NCI-H1092 (cell line): ENCODE results near the gene DGKH.
"Not testable (repeated sequence)": the region's sequence is repeated elsewhere in the genome, so short reads cannot be mapped to it uniquely, and the experiment has no call there.

ENCODE experiments used
- DNase-seq: peaks from one replicate; lab custom pipeline; 2025; lab: John Stamatoyannopoulos, UW

Gene DGKH

DNA sequence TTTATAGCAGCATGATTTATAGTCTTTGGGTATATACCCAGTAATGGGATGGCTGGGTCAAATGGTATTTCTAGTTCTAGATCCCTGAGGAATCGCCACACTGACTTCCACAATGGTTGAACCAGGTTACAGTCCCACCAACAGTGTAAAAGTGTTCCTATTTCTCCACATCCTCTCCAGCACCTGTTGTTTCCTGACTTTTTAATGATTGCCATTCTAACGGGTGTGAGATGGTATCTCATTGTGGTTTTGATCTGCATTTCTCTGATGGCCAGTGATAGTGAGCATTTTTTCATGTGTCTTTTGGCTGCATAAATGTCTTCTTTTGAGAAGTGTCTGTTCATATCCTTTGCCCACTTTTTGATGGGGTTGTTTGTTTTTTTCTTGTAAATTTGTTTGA is 114.9 kb downstream of the DGKH start:
- DNase-seq = not testable (repeated sequence)

DNA sequence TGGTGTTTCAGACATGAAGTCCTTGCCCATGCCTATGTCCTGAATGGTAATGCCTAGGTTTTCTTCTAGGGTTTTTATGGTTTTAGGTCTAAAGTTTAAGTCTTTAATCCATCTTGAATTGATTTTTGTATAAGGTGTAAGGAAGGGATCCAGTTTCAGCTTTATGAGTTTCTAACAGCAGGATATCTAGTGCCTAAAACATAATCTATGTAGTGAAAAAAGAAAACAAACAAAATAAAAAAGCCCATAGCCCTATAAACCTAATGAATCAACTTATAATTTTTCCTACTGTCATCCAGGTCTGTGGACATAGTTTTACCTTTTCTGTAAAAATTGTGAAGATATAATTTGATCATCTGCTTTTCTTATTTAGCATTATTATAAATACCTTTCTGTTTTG is 115.5 kb downstream of the DGKH start:
- not testable (repeated sequence) for DNase-seq

DNA sequence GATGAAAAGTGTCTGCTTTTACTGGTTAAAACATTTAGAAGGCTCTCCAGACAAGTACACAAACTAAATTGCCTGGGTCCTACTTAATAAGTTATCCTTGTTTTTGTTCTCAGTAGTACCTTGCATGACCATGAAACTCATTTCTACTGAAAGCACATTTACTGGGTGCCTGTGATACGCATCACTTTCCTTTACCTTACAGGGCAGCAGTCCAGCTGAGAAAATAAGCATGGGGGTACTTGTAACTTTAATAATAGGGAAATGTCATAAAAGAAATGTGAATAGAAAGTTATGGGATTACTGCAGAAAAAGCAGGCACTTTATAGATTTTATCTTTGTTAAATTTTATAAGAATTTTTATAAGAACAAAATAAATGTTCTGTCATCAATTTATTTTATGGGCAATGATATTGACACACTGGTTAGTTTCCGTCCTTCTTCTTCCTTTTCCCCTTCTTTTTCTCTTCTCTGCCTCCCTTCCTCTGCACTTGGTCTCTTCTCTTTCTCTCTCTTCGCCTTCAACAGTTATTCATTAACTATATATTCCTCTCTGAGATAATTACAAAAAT is 116.2 kb downstream of the DGKH start:
- no peak for DNase-seq

DNA sequence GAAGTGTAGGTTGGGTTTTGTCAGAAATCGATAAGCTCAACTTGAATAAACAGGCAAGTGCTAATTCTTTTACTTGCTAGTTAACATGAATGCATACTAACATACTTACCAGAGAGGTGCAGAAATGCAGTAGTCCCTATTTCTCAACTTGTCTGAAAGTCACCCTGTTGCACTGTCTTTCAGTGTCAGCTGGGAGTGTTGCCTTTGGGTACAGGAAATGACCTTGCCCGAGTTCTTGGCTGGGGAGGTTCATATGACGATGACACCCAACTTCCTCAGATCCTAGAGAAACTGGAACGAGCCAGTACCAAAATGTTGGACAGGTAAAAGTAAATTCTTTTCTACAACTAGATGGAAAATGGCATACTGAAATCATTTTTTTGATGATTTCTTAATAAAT is 120.0 kb downstream of the DGKH start:
- DNase-seq = no peak

DNA sequence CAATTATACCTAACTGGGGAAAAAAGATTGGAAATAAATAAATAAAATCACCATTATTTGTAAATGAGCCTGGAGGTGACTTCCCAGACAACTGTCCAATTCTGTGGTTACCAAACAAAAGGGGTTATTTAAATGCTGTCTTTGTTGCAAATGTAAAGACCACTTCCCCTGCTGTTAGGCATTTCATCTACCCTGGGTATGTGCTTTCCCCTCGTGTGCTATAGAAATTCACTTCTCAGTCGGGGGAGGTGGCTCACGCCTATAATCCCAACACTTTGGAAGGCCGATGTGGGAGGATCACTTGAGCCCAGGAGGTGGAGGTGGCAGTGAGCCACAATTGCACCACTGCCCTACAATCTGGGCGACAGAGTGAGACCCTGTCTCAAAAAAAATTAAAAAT is 121.6 kb downstream of the DGKH start:
- DNase-seq = no peak

DNA sequence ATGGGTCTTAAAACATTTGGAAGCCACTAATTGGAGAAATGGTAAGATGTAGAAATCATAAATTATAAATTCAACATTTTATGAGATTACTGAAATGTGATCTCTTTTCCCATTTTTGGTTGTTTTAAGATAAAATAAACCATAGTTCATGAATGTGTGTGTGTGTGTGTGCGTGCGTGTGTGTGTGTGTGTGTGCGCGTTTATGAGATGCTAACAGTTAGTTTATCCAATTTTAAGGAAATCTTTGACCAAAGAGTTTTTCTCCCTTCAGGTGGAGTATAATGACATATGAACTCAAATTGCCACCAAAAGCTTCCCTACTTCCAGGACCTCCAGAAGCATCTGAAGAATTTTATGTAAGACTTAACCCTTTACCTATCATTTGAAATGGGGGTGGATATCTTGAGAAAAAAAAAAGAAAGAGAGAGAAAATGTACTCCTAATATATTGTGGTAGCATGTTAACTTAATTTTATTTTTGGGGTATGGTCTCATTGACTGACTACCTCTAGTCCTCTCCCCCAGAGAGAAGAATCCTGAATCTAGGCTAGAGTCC is 125.4 kb downstream of the DGKH start:
- DNase-seq = no peak

DNA sequence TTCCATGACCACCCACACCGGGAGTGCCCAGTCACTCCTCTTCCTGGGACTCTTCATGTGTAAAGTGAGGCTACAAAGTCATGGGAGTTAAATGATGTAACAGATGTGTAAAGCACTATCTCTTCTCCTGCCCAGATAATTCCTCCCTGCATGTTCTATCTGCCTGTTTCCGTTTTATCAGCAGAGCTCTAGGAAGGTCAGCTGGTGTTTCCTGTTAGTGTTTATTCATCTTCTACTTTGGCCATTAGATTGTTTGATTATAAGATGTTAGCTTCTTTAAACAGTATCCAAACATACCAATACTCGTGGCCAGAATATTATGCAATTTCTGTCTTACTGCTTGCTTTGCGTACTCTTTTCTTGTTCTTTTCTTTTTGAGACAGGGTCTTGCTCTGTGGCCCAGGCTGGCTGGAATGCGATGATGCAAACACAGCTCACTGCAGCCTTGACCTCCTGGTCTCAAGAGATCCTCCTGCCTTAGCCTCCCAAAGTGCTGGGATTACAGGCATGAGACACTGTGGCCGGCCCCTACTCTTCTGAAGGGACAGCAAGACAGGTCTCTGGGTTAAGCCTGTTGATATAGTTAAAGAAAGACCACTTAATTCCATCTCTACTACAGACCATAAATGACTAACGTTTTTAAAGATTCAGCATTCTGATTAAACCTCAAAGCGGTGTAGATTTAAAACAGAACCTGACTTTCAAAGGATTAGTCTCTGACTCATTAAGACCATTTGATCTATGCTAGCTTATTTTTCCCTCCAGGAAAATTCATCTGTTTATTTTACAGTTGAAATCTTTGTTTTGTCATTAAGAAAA is 126.1 kb downstream of the DGKH start:
- no peak for DNase-seq

DNA sequence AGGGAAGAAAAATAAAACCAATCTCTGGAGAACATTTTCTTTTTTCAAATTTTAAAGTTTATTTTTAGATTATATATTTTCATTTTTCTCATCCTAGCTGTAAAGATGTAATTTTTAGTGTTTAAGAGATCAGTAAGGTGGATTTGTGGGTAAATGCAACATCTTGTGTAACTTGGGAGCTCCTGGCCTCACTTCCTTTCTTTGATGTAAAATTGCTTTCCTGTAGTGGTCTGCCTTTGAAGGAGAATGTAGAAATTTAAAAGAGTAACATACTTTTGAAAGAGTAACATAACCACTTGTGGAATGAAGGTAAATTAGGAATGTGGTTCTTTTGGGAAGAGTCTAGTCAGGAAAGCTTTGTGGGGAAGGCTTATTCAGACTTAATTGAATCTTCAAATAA is 127.8 kb downstream of the DGKH start:
- DNase-seq = no peak

DNA sequence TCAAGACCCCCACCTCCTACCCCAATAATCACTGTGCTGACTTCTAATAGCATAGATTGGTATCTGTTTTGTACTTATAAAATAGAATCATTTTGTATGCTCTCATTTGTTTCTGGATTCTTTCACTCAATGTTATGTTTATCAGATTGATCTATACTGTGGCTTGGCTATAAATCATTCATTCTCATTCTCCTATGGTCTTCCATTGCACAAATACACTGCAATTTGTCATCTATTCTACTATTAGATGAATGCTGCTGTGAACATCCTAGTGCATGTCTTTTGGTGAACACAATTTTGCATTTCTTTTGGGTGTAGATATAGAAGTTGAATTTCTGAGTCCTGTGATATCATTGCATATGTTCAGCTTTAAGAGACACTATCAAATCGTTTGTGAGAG is 128.7 kb downstream of the DGKH start:
- no peak for DNase-seq

DNA sequence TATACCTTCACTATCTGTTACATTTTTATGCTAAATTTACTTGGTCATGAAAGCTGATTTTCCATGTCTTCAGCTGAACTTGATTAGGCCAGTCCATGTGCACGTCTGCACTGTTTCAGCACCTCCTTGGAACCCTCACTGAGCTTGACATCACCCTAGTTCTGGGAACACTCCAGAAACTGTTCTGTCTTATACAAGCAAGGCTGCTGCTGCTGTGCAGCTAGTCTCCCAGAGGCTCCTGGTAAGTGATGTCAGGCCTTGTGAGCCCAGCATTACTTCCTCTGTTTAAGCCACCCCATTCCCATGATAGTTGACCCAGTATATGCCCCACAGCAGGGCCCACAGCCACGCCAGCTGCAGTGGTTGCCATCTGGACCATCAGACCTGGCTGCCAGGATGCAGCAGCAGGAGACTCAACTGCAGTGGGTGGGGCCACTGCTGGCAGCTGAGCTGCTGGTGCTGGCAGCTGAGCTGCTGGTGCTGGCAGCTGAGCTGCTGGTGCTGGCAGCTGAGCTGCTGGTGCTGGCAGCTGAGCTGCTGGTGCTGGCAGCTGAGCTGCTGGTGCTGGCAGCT is 133.0 kb downstream of the DGKH start:
- DNase-seq = no peak

DNA sequence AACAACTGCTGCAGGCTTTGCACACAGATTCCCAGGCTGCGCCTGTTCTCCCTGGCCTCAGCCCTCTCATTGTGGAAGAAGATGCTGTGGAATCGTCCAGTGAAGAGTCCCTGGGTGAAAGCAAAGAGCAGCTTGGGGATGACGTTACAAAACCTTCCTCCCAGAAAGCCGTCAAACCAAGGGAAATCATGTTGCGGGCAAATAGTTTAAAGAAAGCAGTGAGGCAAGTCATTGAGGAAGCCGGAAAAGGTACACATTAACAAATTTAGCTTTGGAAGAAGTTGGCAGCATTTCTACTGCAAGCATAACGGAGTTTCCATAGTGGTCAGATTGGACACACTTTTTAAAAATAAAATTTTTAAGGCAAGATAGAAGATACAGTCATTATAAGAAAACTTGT is 140.6 kb downstream of the DGKH start:
- DNase-seq = no peak

DNA sequence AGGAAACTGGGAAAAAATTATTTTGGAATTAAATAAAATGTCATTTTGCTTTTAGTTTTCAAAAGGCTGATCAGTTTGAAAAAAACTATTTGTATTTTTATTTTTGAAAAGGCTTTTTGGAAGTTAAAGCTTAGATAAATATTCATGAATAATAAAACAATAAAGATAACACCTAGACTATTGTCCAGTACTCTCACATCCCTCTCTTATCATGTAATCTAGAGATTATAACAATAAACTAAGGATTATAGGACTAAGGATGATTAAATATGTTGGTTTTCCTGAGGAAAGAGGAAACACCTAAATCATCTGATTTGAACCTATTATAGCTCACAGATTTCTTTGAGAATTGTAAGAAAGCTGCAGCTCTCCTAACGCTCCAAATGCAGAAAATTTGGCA is 142.1 kb downstream of the DGKH start:
- DNase-seq = no peak

DNA sequence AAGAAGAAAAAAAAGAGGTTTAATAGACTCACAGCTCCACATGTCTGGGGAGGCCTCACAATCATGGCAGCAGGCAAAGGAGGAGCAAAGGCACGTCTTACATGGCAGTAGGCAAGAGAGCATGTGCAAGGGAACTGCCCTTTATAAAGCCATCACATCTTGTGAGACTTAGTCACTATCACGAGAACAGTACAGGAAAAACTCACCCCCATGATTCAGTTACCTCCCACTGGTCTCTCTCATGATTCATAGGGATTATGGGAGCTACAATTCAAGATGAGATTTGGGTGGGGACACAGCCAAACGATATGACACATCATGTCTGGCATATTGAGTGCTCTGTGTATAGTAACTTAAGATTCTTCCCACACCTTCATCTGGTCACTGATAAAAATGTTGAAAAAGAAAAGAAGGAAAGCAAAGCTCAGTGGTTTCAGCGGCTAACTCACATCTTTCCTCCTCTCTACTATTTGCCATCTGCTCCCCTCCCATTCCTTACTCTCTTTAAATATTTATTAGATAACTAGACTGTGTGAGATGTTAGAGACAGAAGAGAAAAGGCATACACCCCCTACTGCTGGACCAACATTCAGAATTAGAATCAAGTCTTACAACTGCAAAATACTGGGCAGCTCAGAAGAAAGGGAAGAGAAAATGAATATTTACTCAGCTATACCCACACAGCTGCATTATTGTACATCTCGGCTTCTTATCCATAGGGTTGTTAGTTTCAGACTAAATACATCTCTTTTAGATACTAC is 163.4 kb downstream of the DGKH start:
- DNase-seq = no peak

DNA sequence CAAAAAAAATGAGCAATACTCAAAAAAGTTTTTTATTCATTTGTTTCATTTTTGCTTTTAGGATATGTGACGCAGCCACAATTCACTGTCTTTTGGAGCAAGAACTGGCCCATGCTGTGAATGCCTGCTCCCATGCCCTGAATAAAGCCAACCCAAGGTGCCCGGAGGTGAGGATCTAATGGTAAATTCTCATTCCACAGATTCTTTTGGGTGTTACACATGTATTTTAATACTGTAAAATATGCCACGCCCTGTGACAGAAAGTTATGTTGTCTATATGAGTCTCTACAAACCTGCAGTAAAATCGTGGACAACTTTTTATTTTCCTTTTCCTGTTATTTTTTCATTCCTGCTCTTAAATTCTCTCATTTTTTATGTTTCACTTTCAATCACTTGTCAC is 166.0 kb downstream of the DGKH start:
- no peak for DNase-seq

DNA sequence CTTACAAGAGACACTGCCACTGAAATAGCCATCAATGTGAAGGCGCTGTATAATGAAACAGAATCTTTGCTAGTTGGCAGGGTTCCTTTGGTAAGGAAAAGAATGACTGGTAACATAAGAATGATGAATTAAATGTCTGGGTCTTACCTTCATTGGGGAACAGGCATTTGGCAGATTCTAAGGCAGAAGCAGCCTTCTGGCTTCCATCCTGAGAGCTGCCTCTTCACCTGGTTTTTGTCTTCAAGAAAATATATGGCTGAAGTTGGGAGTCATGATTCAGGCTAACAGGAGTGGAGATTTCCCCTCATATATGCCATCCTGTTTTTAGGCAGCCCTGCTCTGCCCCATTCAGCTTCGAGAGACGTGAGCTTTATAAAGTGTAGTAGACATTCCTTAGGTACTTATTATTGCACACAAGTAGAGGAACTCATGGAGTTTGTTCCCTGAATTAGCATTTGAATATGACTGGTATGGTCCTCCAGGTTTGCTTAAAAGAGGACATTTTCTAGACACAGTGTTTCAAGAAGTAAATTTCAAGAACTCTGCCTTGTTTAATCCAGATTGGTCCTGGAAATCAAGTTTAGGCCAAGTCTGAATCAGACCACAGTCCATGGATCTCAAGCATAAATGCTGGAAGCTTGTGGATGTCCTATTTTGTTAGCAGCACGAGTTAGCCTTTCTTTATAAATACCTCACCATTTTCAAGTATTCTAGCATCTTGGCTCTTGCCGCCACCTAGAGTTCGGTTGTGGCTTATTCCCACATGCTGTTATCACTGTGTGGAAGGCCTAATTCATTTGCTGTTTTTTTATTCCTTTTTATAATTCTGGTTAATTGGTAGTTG is 167.4 kb downstream of the DGKH start:
- no peak for DNase-seq

DNA sequence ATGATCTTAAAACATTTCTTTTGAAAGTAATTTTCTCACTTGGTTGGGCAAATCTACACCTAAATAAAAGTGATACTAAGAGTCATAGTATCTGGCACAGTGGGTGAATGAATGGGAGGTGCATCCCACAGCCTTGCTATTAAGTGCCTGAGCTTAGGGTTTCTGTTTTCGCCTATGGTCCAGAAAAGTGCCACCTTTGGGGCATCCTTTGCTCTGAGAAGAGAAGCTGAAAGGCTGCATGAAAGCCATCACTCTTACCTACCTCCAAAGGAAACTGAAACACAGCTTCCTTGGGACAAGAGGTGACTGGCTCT is 167.9 kb downstream of the DGKH start:
- DNase-seq = no peak

DNA sequence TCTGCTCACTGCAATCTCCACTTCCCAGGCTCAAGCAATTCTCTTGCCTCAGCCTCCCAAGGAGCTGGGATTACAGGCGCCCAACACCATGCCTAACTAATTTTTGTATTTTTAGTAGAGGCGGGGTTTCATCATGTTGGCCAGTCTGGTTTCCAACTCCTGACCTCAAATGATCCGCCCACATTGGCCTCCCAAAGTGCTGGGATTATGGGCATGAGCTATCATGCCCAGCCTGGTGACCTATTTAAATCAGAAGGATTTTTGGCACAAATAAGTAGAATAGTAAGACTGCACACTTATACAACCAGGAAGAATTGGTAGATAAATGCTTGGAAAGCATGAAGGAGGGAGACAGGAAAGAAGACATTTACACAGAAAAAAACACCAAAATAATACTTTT is 170.1 kb downstream of the DGKH start:
- no peak for DNase-seq

DNA sequence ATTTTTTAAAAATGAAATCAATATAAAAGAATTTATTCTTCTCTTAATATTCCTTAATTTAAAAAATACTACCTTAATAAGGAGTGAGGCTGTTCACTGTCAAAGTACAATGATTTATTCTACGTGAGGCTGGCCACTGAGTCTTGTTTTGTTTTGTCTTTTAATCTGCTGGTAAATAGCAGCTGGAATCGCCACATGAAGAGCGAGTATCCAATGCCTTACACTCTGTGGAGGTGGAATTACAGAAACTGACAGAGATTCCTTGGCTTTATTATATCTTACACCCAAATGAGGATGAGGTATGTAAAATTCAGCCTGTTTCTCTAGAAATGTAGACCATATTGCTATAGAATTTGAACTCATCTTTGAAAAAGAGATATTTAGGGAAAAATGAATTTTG is 170.6 kb downstream of the DGKH start:
- DNase-seq = no peak

DNA sequence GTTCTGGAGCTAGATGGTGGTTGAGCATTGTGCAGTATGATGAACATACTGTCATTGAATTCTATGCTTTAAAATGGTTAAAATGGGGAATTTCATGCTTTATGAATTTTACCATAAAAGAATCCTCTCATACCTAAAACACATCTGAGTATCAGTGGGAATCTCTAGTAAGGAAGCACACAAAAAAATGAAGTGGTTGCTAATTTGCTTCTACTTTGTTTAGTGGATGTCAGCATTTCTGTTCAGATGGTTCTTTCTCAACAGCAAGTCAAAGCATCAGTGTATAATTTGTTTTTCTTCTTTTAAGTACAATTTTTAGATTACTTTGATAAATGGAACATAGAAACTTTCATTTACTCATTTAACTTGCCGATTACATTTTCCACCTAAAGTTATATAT is 171.4 kb downstream of the DGKH start:
- no peak for DNase-seq

DNA sequence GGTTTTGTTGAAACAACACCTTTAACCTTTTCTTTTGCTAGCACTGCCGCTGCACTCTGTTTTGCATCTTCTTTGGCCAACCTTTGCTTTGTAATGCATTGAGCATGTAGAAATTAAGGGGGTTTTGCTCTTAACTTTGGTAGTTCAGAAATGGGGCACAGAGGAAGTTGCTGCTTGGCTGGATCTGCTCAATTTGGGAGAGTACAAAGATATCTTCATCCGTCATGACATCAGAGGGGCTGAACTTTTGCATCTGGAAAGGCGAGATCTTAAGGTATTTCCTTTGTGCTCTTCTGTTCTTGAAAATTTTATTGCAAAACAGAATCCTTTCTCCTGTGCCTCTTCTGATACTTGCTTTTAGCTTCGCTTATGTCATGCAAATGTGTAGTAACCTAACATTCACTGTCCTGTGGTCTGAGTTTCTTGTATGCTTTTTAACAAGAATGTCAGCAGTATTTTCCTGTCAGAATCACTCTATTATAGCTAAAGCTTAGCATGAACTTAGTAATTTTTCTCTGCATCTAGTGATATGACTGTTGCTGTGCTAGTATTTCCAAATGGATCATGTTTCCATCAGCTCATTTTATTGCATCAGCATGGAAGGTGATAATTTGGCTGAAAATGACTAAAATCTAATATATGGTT is 172.8 kb downstream of the DGKH start:
- DNase-seq = no peak

DNA sequence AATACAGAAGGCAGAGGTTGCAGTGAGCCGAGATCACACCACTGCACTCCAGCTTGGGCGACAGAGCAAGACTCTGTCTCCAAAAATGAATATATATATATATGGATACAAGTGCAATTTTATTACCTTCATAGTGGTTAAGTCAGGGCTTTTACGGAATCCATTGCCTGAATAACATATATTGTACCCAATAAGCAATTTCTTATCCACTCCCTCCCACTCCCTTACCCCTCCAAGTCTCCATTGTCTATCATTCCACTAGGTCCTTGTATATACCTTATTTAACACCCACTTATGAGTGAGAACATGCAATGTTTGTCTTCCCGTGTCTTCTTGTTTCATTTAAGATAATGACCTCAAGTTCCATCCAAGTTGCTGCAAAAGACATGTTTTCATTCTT is 175.2 kb downstream of the DGKH start:
- no peak for DNase-seq
